Measurements from ENCODE around the gene ADGRG7. TPM values are rescaled to one million over a fixed set of nuclear protein-coding genes. Genes with fewer than 3 reads are reported as not detected.

ADGRG7 gene
- total and polyA plus RNA-seq, 2 of the 13 experiments (the other 11 are each of a cell fraction or from before 2014, with no cell fraction given), result not detected

GRCh38 chr3:100635273-100635701 is 25.9 kb downstream of the ADGRG7 start (continued):
- TF ChIP-seq CERS6 (CRISPR knock-in tag; IDR thresholded peaks at IDR 0.05) (no peak), EHMT2 (IDR thresholded peaks at IDR 0.05; ENCODE audit: borderline replicate concordance, low read depth, low read length) (peak; percentile 66; the same call in 1 of the 2 replicates), ZNF644 (CRISPR knock-in tag; IDR thresholded peaks at IDR 0.05; ENCODE audit: low read depth) (peak; percentile 78), ZC3H4 (CRISPR knock-in tag; IDR thresholded peaks at IDR 0.05; ENCODE audit: borderline replicate concordance) (no peak), NRL (CRISPR knock-in tag; IDR thresholded peaks at IDR 0.05; ENCODE audit: borderline replicate concordance) (no peak), CREB1 (IDR thresholded peaks at IDR 0.05) (no peak), CREB1 (CRISPR knock-in tag; IDR thresholded peaks at IDR 0.05) (no peak), ZNF577 (CRISPR knock-in tag; IDR thresholded peaks at IDR 0.05; ENCODE audit: borderline replicate concordance, low read depth) (no peak), HDAC2 (CRISPR knock-in tag; IDR thresholded peaks at IDR 0.05) (peak; percentile 59), SAFB2 (CRISPR knock-in tag; IDR thresholded peaks at IDR 0.05; ENCODE audit: borderline replicate concordance, low read depth) (no peak), SRY (CRISPR knock-in tag; IDR thresholded peaks at IDR 0.05) (no peak), ZNF382 (CRISPR knock-in tag; IDR thresholded peaks at IDR 0.05; ENCODE audit: borderline replicate concordance) (no peak), SMAD3 (CRISPR knock-in tag; IDR thresholded peaks at IDR 0.05) (no peak; the same call in 1 of the 2 replicates), PRMT3 (CRISPR knock-in tag; IDR thresholded peaks at IDR 0.05; ENCODE audit: borderline replicate concordance, low read depth) (no peak), ZNF576 (CRISPR knock-in tag; IDR thresholded peaks at IDR 0.05) (no peak), SMC3 (IDR thresholded peaks at IDR 0.05; ENCODE audit: low read length) (no peak), ZNF883 (CRISPR knock-in tag; IDR thresholded peaks at IDR 0.05; ENCODE audit: not compliant biosample characterization) (no peak), PPARG (CRISPR knock-in tag; conservative IDR thresholded peaks at IDR 0.05) (peak; percentile 65; the same call in 1 of the 2 replicates), KDM5A (IDR thresholded peaks at IDR 0.05; ENCODE audit: borderline replicate concordance, low read length) (no peak), ZNF775 (CRISPR knock-in tag; IDR thresholded peaks at IDR 0.05; ENCODE audit: borderline replicate concordance) (no peak), ZBTB44 (CRISPR knock-in tag; IDR thresholded peaks at IDR 0.05) (no peak), HNF4G (IDR thresholded peaks at IDR 0.05; ENCODE audit: borderline replicate concordance, low read depth, low read length) (peak; percentile 58), HNF4G (CRISPR knock-in tag; IDR thresholded peaks at IDR 0.05; ENCODE audit: borderline replicate concordance, low read depth) (no peak), ZBTB4 (CRISPR knock-in tag; IDR thresholded peaks at IDR 0.05; ENCODE audit: borderline replicate concordance) (no peak), IRX3 (CRISPR knock-in tag; IDR thresholded peaks at IDR 0.05; ENCODE audit: borderline replicate concordance, low read depth) (no peak)
